Stimulated activated naive CD8-positive, alpha-beta T cell treated with anti-CD3 and anti-CD28 coated beads, Interleukin-15, amount 100 ng/mL, for 72 hours (primary cell): ENCODE results near the gene MAP7D3.
A peak's percentile ranks its signal among the peaks of the same experiment; 100 is the strongest.
"Not testable (repeated sequence)": the region's sequence is repeated elsewhere in the genome, so short reads cannot be mapped to it uniquely, and the experiment has no call there.

Source experiments
- ATAC-seq: fragments of 150-1000 bp; cut with Tn5 transposase; 2 replicates; pipeline ENCODE4 v1.10.0; 2021; ENCODE audit warnings: mild to moderate bottlenecking, moderate library complexity
- DNase-seq, 2 donors: peaks; one replicate each; pipeline ENCODE4 v3.0.0; 2021 to 2022
- H3K27ac Mint-ChIP-seq, 2 donors: one replicate each; pipeline ENCODE4 v1.8.0; 2022; ENCODE audit warnings: mild to moderate bottlenecking in 2 of 2, mixed read lengths in 2 of 2, moderate library complexity in 2 of 2
- H3K27me3 Mint-ChIP-seq: one replicate; pipeline ENCODE4 v1.8.0; 2022; ENCODE audit warnings: mixed read lengths
- H3K4me1 Mint-ChIP-seq: one replicate; pipeline ENCODE4 v1.8.0; 2022; ENCODE audit warnings: mild to moderate bottlenecking, mixed read lengths
- H3K4me3 Mint-ChIP-seq, 2 donors: one replicate each; pipeline ENCODE4 v1.8.0; 2022; ENCODE audit warnings: mild to moderate bottlenecking in 2 of 2, mixed read lengths in 2 of 2, moderate library complexity in 1 of 2
- H3K9me3 Mint-ChIP-seq, 2 donors: one replicate each; pipeline ENCODE4 v1.8.0; 2022; ENCODE audit warnings: mixed read lengths in 2 of 2

The MAP7D3 gene

GRCh38 chrX:136251041-136251991, at the start of gene MAP7D3:
Gene MAP7D3, minus strand, starts transcription at chrX:136251400. Its CDS starts 42 bp downstream, at chrX:136251358.
- Mint-ChIP-seq H3K27me3 (no peaks in the 10 kb centered on the region), H3K27ac (peak within 1 kb of the TSS; percentile 42 to 92), H3K9me3 (no peaks in the 10 kb centered on the region), H3K4me1 (peaks cover 14% of the 10 kb centered on the region), H3K4me3 (peak within 1 kb of the TSS; percentile 87 to 92)
- peak; percentile 57 to 63 for DNase-seq
- peak; percentile 90 for ATAC-seq

GRCh38 chrX:136300721-136301120, 49.5 kb upstream of the MAP7D3 start, which contains the start of gene ADGRG4:
Gene ADGRG4, plus strand, starts transcription at chrX:136300963. Its CDS starts 7,815 bp downstream, at chrX:136308778.
- H3K27ac Mint-ChIP-seq, DNase-seq, H3K4me3 Mint-ChIP-seq, H3K4me1 Mint-ChIP-seq, ATAC-seq, H3K9me3 Mint-ChIP-seq, H3K27me3 Mint-ChIP-seq: not testable (repeated sequence)

- Mint-ChIP-seq H3K27ac (no peak overlapping the region), H3K9me3 (no peaks in the 10 kb centered on the region), H3K4me3 (no peak overlapping the region), H3K4me1 (no peaks in the 10 kb centered on the region), H3K27me3 (no peaks in the 10 kb centered on the region)
- no peak for DNase-seq
- no peak for ATAC-seq
Measured at GRCh38 chrX:136295380-136295779, 44.2 kb upstream of the MAP7D3 start.

- ATAC-seq (no peak), DNase-seq (no peak)
- no peaks in the 10 kb centered on the region for H3K4me1 Mint-ChIP-seq
- no peak overlapping the region for H3K4me3 Mint-ChIP-seq
- no peaks in the 10 kb centered on the region for H3K9me3 Mint-ChIP-seq
- H3K27me3 Mint-ChIP-seq: no peaks in the 10 kb centered on the region
- H3K27ac Mint-ChIP-seq: no peak overlapping the region
Measured at GRCh38 chrX:136292656-136293055, 41.5 kb upstream of the MAP7D3 start.

- H3K27ac Mint-ChIP-seq: no peak overlapping the region
- H3K4me1 Mint-ChIP-seq: no peaks in the 10 kb centered on the region
- DNase-seq: no peak
- no peaks in the 10 kb centered on the region for H3K27me3 Mint-ChIP-seq
- no peaks in the 10 kb centered on the region for H3K9me3 Mint-ChIP-seq
- no peak for ATAC-seq
- no peak overlapping the region for H3K4me3 Mint-ChIP-seq
Measured at GRCh38 chrX:136291824-136292223, 40.6 kb upstream of the MAP7D3 start.

- H3K4me3 Mint-ChIP-seq, H3K27me3 Mint-ChIP-seq: not testable (repeated sequence)
Measured at GRCh38 chrX:136286375-136286774, 35.2 kb upstream of the MAP7D3 start.

GRCh38 chrX:136275553-136275952, 24.4 kb upstream of the MAP7D3 start:
- Mint-ChIP-seq H3K27me3 (no peaks in the 10 kb centered on the region), H3K9me3 (no peaks in the 10 kb centered on the region), H3K27ac (no peak overlapping the region), H3K4me1 (no peaks in the 10 kb centered on the region), H3K4me3 (no peak overlapping the region)
- ATAC-seq (no peak), DNase-seq (no peak)

More at GRCh38 chrX:136286375-136286774, 35.2 kb upstream of the MAP7D3 start:
- not testable (repeated sequence) for H3K27ac Mint-ChIP-seq, H3K9me3 Mint-ChIP-seq, DNase-seq, ATAC-seq, H3K4me1 Mint-ChIP-seq

- H3K9me3 Mint-ChIP-seq: no peaks in the 10 kb centered on the region
- DNase-seq: no peak
- ATAC-seq: no peak
- no peak overlapping the region for H3K27ac Mint-ChIP-seq
- no peak overlapping the region for H3K4me3 Mint-ChIP-seq
- H3K27me3 Mint-ChIP-seq: no peaks in the 10 kb centered on the region
- no peaks in the 10 kb centered on the region for H3K4me1 Mint-ChIP-seq
Measured at GRCh38 chrX:136273986-136274385, 22.8 kb upstream of the MAP7D3 start.

GRCh38 chrX:136272325-136272724, 21.1 kb upstream of the MAP7D3 start:
- Mint-ChIP-seq H3K27me3 (no peaks in the 10 kb centered on the region), H3K4me1 (no peaks in the 10 kb centered on the region), H3K9me3 (no peaks in the 10 kb centered on the region), H3K4me3 (no peak overlapping the region), H3K27ac (no peak overlapping the region)
- no peak for ATAC-seq
- no peak for DNase-seq

GRCh38 chrX:136271300-136271699, 20.1 kb upstream of the MAP7D3 start:
- Mint-ChIP-seq H3K4me3 (no peak overlapping the region), H3K9me3 (no peaks in the 10 kb centered on the region), H3K27me3 (no peaks in the 10 kb centered on the region), H3K4me1 (no peaks in the 10 kb centered on the region), H3K27ac (no peak overlapping the region)
- DNase-seq (no peak), ATAC-seq (no peak)

- Mint-ChIP-seq H3K4me1 (no peaks in the 10 kb centered on the region), H3K4me3 (no peak overlapping the region), H3K27ac (no peak overlapping the region), H3K9me3 (no peaks in the 10 kb centered on the region), H3K27me3 (no peaks in the 10 kb centered on the region)
- DNase-seq (no peak), ATAC-seq (no peak)
Measured at GRCh38 chrX:136269921-136270320, 18.7 kb upstream of the MAP7D3 start.

- Mint-ChIP-seq H3K27me3 (no peaks in the 10 kb centered on the region), H3K4me1 (no peaks in the 10 kb centered on the region), H3K9me3 (no peaks in the 10 kb centered on the region), H3K4me3 (no peak overlapping the region), H3K27ac (peak overlapping the region in 1 of 2 donors; percentile 94)
- ATAC-seq (peak; percentile 76), DNase-seq (peak; percentile 9 to 46)
Measured at GRCh38 chrX:136268051-136269048, 17.1 kb upstream of the MAP7D3 start.

- Mint-ChIP-seq H3K4me3 (no peak overlapping the region), H3K27ac (no peak overlapping the region), H3K27me3 (no peaks in the 10 kb centered on the region), H3K4me1 (no peaks in the 10 kb centered on the region), H3K9me3 (no peaks in the 10 kb centered on the region)
- ATAC-seq: no peak
- DNase-seq: no peak
Measured at GRCh38 chrX:136266828-136267227, 15.6 kb upstream of the MAP7D3 start.

GRCh38 chrX:136262812-136263315, 11.7 kb upstream of the MAP7D3 start:
- H3K4me3 Mint-ChIP-seq: no peak overlapping the region
- ATAC-seq (no peak), DNase-seq (no peak)
- no peaks in the 10 kb centered on the region for H3K27me3 Mint-ChIP-seq
- H3K4me1 Mint-ChIP-seq: peaks cover 14% of the 10 kb centered on the region
- H3K27ac Mint-ChIP-seq: no peak overlapping the region
- H3K9me3 Mint-ChIP-seq: no peaks in the 10 kb centered on the region

- no peak overlapping the region for H3K27ac Mint-ChIP-seq
- peaks cover 14% of the 10 kb centered on the region for H3K4me1 Mint-ChIP-seq
- ATAC-seq (no peak), DNase-seq (no peak)
- no peak overlapping the region for H3K4me3 Mint-ChIP-seq
- no peaks in the 10 kb centered on the region for H3K9me3 Mint-ChIP-seq
- H3K27me3 Mint-ChIP-seq: no peaks in the 10 kb centered on the region
Measured at GRCh38 chrX:136262243-136262642, 11.0 kb upstream of the MAP7D3 start.
